ENCODE measurements around the gene EVX1.

Gene EVX1

GRCh38 chr7:27250557-27251070 is 8.0 kb downstream of the EVX1 start:
- no peak for DNase-seq

GRCh38 chr7:27251136-27251651 is 8.6 kb downstream of the EVX1 start:
- no peak for DNase-seq

- no peak for DNase-seq
These were observed 9.3 kb downstream of the EVX1 start for GRCh38 chr7:27251652-27252590.

- no peak for DNase-seq
These were observed 12.0 kb downstream of the EVX1 start for GRCh38 chr7:27254625-27255024.

GRCh38 chr7:27260211-27260610 is 17.6 kb downstream of the EVX1 start:
- DNase-seq, result no peak

GRCh38 chr7:27262121-27262520 is 19.5 kb downstream of the EVX1 start:
- DNase-seq, result no peak

- DNase-seq, result no peak
These were observed 21.2 kb downstream of the EVX1 start for GRCh38 chr7:27263781-27264180.

- no peak for DNase-seq
These were observed 26.9 kb downstream of the EVX1 start for GRCh38 chr7:27269455-27269854.

- no peak for DNase-seq
These were observed 28.8 kb downstream of the EVX1 start for GRCh38 chr7:27271384-27271783.

GRCh38 chr7:27277628-27278027 is 35.0 kb downstream of the EVX1 start:
- DNase-seq, result no peak

- DNase-seq, result no peak
These were observed 41.0 kb downstream of the EVX1 start for GRCh38 chr7:27283558-27283957.

GRCh38 chr7:27295236-27295635 is 52.6 kb downstream of the EVX1 start:
- DNase-seq, result no peak

GRCh38 chr7:27297356-27297755 is 54.8 kb downstream of the EVX1 start:
- no peak for DNase-seq

Data from GDM1 (cell line).